AG09309 (cell line): ENCODE measurements around the gene TSPAN17.

Experiments
- DNase-seq: peaks from one replicate; pipeline ENCODE4 v3.0.0-alpha.2; 2010; ENCODE audit warnings: low read depth
- H3K4me3 ChIP-seq: 2 replicates; pipeline ENCODE4 v1.5.1; 2011; ENCODE audit warnings: mild to moderate bottlenecking, low read depth, low read length, moderate library complexity; ENCODE audit not compliant: control insufficient read depth
- TF ChIP-seq, protein P1 (sequence below): IDR thresholded peaks from 2 replicates; pipeline ENCODE4 v1.5.1; 2011; ENCODE audit warnings: mild to moderate bottlenecking, low read depth, low read length, inconsistent platforms; ENCODE audit not compliant: insufficient read depth, control insufficient read depth; ENCODE audit errors: missing control alignments

TSPAN17 gene

DNA sequence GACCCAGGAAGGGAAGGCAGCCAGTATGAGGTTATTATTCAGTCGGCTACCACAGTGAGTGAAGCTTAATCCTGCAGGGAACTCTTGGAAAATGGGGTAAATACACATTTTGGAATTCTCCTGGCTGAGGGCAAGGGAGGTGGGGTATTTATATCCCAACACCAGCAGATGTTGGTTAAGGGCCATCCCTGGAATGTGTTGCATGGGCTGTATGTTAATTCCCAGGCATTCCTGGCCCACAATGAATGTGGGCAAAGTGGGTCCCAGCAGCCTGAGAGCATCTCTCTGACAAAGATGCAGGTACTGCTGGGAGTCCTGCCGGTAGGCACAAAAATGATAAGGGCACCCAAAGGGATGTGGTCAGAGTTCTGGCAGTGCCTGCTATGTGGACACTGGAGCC is 34.4 kb upstream of the TSPAN17 start:
- TF ChIP-seq, protein P1, sequence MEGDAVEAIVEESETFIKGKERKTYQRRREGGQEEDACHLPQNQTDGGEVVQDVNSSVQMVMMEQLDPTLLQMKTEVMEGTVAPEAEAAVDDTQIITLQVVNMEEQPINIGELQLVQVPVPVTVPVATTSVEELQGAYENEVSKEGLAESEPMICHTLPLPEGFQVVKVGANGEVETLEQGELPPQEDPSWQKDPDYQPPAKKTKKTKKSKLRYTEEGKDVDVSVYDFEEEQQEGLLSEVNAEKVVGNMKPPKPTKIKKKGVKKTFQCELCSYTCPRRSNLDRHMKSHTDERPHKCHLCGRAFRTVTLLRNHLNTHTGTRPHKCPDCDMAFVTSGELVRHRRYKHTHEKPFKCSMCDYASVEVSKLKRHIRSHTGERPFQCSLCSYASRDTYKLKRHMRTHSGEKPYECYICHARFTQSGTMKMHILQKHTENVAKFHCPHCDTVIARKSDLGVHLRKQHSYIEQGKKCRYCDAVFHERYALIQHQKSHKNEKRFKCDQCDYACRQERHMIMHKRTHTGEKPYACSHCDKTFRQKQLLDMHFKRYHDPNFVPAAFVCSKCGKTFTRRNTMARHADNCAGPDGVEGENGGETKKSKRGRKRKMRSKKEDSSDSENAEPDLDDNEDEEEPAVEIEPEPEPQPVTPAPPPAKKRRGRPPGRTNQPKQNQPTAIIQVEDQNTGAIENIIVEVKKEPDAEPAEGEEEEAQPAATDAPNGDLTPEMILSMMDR, result no peak
- no peak for DNase-seq
- H3K4me3 ChIP-seq, result no peak overlapping the region

DNA sequence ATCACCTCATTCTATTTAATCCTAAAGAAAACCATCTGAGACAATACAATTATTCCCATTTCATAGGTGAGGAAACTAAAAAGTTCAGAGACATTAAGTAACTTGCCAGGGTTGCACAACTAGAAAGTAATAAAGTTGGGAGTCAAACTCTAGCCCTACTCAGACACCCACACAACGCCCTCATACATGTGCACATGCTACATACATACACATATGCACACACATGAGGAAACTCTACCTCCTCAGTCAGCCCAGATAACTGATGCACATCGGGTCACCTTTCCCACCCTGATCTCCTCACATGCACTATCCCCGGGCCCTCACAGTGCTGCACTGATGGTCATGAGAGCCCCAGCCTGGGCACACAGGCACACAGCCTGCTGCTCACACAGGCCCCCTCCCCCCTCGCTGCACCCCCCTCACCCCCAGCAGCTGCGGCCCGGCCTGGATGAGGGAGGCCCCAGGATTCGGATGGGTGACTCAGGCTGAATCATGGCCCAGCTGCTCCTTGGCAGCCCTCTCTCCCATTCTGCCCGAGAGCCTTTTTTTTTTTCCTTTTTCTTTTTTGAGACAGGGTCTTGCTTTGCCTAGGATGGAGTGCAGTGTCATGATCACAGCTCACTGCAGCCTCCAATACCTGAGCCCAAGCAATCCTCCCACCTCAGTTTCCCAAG is 32.3 kb upstream of the TSPAN17 start:
- TF ChIP-seq, protein P1, result no peak
- H3K4me3 ChIP-seq, result no peak overlapping the region
- no peak for DNase-seq

DNA sequence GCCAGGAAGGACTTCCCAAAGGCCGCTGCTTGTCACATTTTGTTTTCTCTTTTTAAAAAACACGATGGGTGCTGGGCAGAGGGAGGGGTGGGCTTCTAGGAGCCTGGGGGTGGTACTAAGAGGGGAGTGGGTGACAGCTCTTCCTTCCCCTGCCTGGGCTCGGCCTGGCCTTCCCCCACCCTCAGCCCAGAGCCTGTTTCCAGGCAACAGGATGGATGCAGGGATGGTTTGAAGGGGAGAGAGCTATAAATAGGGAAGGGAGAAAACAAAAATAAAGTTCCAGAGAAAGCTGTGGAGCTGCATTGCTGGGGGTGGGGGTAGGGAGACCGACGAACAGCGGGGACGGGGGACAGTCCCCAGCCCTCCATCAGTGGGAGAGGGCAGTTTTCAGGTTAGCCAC is 30.8 kb upstream of the TSPAN17 start:
- TF ChIP-seq, protein P1, result no peak
- DNase-seq, result no peak
- no peak overlapping the region for H3K4me3 ChIP-seq

DNA sequence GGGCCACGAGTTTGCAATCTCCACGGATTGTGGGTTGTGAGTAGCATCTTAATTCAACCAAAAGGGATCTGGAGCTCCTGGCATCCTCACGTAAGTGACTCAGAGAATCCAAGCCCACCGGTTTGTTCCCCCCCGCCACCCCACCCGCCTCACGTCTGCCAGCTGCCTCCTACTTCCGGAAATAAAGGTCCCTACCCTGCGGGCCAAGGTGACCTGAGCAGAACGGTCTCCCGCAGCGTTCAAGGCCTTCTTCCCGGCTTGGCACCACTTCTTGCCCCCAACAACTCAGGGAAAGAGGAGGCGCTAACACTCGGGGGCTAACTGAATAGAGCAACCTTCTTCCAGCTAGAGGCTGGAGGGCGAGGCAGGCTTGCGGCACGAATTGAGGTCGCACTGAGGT is 28.5 kb upstream of the TSPAN17 start:
- no peak for DNase-seq
- no peak overlapping the region for H3K4me3 ChIP-seq
- TF ChIP-seq, protein P1, result no peak

DNA sequence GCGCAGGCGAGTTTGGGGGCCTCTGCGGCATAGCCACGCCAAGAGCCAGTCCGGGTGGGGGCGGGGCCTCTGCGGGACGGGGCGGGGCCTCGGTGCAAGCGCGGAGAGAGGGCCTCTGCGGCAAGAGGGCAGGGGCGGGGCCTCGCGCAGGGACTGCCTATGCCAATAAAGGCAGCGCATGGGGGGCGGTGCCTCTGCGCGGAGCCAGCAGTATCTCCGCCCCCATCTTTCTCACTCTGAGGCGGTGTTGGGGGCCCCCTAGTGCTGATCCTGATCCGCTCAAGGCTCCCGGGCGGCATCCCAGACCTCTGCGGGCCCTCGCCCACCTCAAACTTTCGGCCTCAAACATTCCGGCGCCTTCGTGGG is 28.1 kb upstream of the TSPAN17 start:
- TF ChIP-seq, protein P1, result peak; percentile 57
- no peak for DNase-seq
- H3K4me3 ChIP-seq, result no peak overlapping the region

DNA sequence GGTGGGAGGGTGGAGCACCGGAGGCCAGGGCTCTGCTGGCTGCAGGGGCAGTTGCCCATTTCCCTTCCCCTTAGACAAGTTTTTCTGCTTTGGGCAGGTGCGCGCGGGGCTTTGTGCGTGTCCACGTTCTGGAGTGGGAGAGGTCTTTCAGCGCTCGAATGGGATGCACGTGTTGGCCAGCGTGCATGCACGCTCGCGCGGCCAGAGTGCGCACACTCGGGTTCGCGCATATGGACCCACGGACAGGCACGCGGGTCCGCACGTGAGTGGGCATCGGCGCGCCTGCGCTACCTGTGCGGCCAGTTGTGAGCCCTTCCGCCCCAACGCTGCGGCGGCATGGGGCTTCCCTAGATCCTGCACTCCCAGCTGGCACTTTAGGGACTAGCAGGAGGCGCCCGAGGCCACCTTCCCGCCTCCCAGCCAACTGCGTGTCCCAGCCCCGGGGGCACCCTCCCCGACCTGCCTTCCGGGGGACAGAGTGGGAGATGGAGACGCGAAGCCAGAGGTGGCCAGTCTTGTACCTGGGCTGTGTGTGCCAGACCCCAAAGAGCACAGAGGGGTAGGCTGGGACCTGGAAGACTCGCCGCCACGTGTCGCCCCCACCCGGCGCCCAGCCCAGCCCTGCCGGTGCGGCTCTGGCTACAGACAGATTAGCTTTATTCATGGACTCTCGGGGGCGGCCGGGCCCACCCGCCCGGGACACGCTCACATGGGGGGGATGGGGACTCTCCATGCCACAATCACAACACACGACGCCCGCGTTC is 27.5 kb upstream of the TSPAN17 start:
- TF ChIP-seq, protein P1, result no peak
- no peak for DNase-seq
- H3K4me3 ChIP-seq, result no peak overlapping the region
